H9 (cell line): ENCODE data around the gene TELO2. TPM values are rescaled to one million over a fixed set of nuclear protein-coding genes. Genes with fewer than 3 reads are reported as not detected.

Source experiments
- DNase-seq: peaks from one replicate; pipeline ENCODE4 v3.0.0-alpha.2; 2017
- H2AFZ ChIP-seq: one replicate; pipeline ENCODE4 v1.6.1; 2013; ENCODE audit warnings: mild to moderate bottlenecking, low read length, control low read depth, moderate library complexity
- H2AK5ac ChIP-seq: 2 replicates; pipeline ENCODE4 v1.6.1; 2013; ENCODE audit warnings: low read length, control low read depth, mixed read lengths; ENCODE audit not compliant: insufficient read length
- H2BK120ac ChIP-seq: one replicate; pipeline ENCODE4 v1.6.1; 2013; ENCODE audit warnings: low read depth, mild to moderate bottlenecking, low read length, control low read depth, inconsistent platforms; ENCODE audit not compliant: poor library complexity, severe bottlenecking
- H2BK12ac ChIP-seq: 2 replicates; pipeline ENCODE4 v1.6.1; 2013; ENCODE audit warnings: low read length, control low read depth, mixed read lengths, low read depth; ENCODE audit not compliant: insufficient read length
- H2BK15ac ChIP-seq: 2 replicates; pipeline ENCODE4 v1.6.1; 2013; ENCODE audit warnings: low read depth, low read length, control low read depth
- H2BK20ac ChIP-seq: one replicate; pipeline ENCODE4 v1.6.1; 2013; ENCODE audit warnings: low read depth, mild to moderate bottlenecking, low read length, control low read depth, inconsistent platforms; ENCODE audit not compliant: poor library complexity, severe bottlenecking
- H2BK5ac ChIP-seq: 2 replicates; pipeline ENCODE4 v1.6.1; 2013; ENCODE audit warnings: low read length, control low read depth, mixed read lengths; ENCODE audit not compliant: insufficient read length
- H3K14ac ChIP-seq: 2 replicates; pipeline ENCODE4 v1.6.1; 2013; ENCODE audit warnings: low read length, control low read depth; ENCODE audit not compliant: insufficient read depth
- H3K18ac ChIP-seq: 2 replicates; pipeline ENCODE4 v1.6.1; 2013; ENCODE audit warnings: low read depth, mild to moderate bottlenecking, mixed read lengths, low read length, control low read depth; ENCODE audit not compliant: insufficient read length
- H3K23ac ChIP-seq: 2 replicates; pipeline ENCODE4 v1.6.1; 2013; ENCODE audit warnings: low read length, control low read depth, mixed read lengths, low read depth; ENCODE audit not compliant: insufficient read length
- H3K23me2 ChIP-seq: 2 replicates; pipeline ENCODE4 v1.6.1; 2013; ENCODE audit warnings: low read depth, mild to moderate bottlenecking, mixed read lengths, low read length, control low read depth; ENCODE audit not compliant: insufficient read length, poor library complexity, severe bottlenecking
- H3K27ac ChIP-seq: 2 replicates; pipeline ENCODE4 v1.5.1; 2013; ENCODE audit warnings: low read length, control low read depth, mixed read lengths, low read depth; ENCODE audit not compliant: insufficient read length
- H3K27me3 ChIP-seq: 2 replicates; pipeline ENCODE4 v1.6.1; 2013; ENCODE audit warnings: low read length, control low read depth, inconsistent platforms; ENCODE audit not compliant: insufficient read depth
- H3K4ac ChIP-seq: 2 replicates; pipeline ENCODE4 v1.6.1; 2013; ENCODE audit warnings: low read depth, mild to moderate bottlenecking, control low read depth, inconsistent platforms, low read length, moderate library complexity
- H3K4me1 ChIP-seq: 2 replicates; pipeline ENCODE4 v1.6.1; 2013; ENCODE audit warnings: low read length, control low read depth, inconsistent platforms; ENCODE audit not compliant: insufficient read depth
- H3K4me2 ChIP-seq: 2 replicates; pipeline ENCODE4 v1.6.1; 2013; ENCODE audit warnings: low read length, control low read depth, mixed read lengths; ENCODE audit not compliant: insufficient read length, insufficient read depth
- H3K56ac ChIP-seq: 2 replicates; pipeline ENCODE4 v1.6.1; 2013; ENCODE audit warnings: low read depth, mild to moderate bottlenecking, mixed read lengths, low read length, control low read depth; ENCODE audit not compliant: insufficient read length
- H3K79me1 ChIP-seq: 2 replicates; pipeline ENCODE4 v1.6.1; 2013; ENCODE audit warnings: low read depth, mild to moderate bottlenecking, moderate library complexity, low read length, control low read depth, inconsistent platforms; ENCODE audit not compliant: insufficient read depth, poor library complexity, severe bottlenecking
- H3K79me2 ChIP-seq: 2 replicates; pipeline ENCODE4 v1.6.1; 2013; ENCODE audit warnings: low read length, control low read depth, inconsistent platforms; ENCODE audit not compliant: insufficient read depth
- H3K9ac ChIP-seq: 2 replicates; pipeline ENCODE4 v1.6.1; 2013; ENCODE audit warnings: low read length, control low read depth, mixed read lengths; ENCODE audit not compliant: insufficient read length; ENCODE audit errors: extremely low read depth
- H3K9me3 ChIP-seq: one replicate; pipeline ENCODE4 v1.6.1; 2013; ENCODE audit warnings: low read depth, low read length, inconsistent platforms; ENCODE audit not compliant: control insufficient read depth
- H3T11ph ChIP-seq: one replicate; pipeline ENCODE4 v1.6.1; 2013; ENCODE audit warnings: mild to moderate bottlenecking, low read length, control low read depth, inconsistent platforms
- H4K20me1 ChIP-seq: one replicate; pipeline ENCODE4 v1.6.1; 2013; ENCODE audit not compliant: control insufficient read depth, insufficient read length, insufficient read depth
- H4K5ac ChIP-seq: 2 replicates; pipeline ENCODE4 v1.6.1; 2013; ENCODE audit warnings: low read depth, mild to moderate bottlenecking, mixed read lengths, low read length, control low read depth; ENCODE audit not compliant: insufficient read length
- H4K8ac ChIP-seq: replicated peaks from 2 replicates; pipeline ENCODE4 v1.6.1; 2013; ENCODE audit warnings: low read length, control low read depth, mixed read lengths, low read depth; ENCODE audit not compliant: insufficient read length
- H4K91ac ChIP-seq: 2 replicates; pipeline ENCODE4 v1.6.1; 2013; ENCODE audit warnings: low read depth, mild to moderate bottlenecking, moderate library complexity, mixed read lengths, low read length, control low read depth; ENCODE audit not compliant: insufficient read length
- H3K27ac Mint-ChIP-seq, 3 experiments: 2 replicates in 2 of 3; 3 replicates in 1 of 3; pipeline ENCODE4 v1.8.0; 2020 to 2021; ENCODE audit warnings: mixed read lengths in 3 of 3, mild to moderate bottlenecking in 1 of 3, moderate library complexity in 1 of 3
- H3K27me3 Mint-ChIP-seq: 2 replicates; pipeline ENCODE4 v1.8.0; 2021; ENCODE audit warnings: low read depth, mild to moderate bottlenecking, moderate library complexity, mixed read lengths
- H3K36me3 Mint-ChIP-seq, 3 experiments: 2 replicates in 2 of 3; 3 replicates in 1 of 3; pipeline ENCODE4 v1.8.0; 2020 to 2021; ENCODE audit warnings: low read depth in 3 of 3, mixed read lengths in 3 of 3; ENCODE audit not compliant: insufficient read depth in 1 of 3
- H3K4me1 Mint-ChIP-seq, 2 experiments: 2 replicates each; pipeline ENCODE4 v1.8.0; 2020; ENCODE audit warnings: mixed read lengths in 2 of 2
- H3K4me3 Mint-ChIP-seq, 2 experiments: 2 replicates in 1 of 2; 3 replicates in 1 of 2; pipeline ENCODE4 v1.8.0; 2020 to 2021; ENCODE audit warnings: mild to moderate bottlenecking in 2 of 2, mixed read lengths in 2 of 2, moderate library complexity in 1 of 2
- H3K9me3 Mint-ChIP-seq, 2 experiments: 2 replicates in 1 of 2; 3 replicates in 1 of 2; pipeline ENCODE4 v1.8.0; 2020; ENCODE audit warnings: mild to moderate bottlenecking in 2 of 2, mixed read lengths in 2 of 2, moderate library complexity in 1 of 2
- CTCF ChIP-seq: fragments of 200-600 bp; sonication (generic); conservative IDR thresholded peaks from 3 replicates; pipeline ENCODE4 v1.8.0; 2021; ENCODE audit warnings: antibody characterized with exemption, mild to moderate bottlenecking
- WGBS: extraction: QIAGEN DNeasy Blood & Tissue Kit; methylation state at CpG from one replicate; pipeline ENCODE4 v1.1.7; 2013; ENCODE audit warnings: missing lambda C conversion rate, low lambda C conversion rate, mixed read lengths; ENCODE audit not compliant: insufficient read length; ENCODE audit errors: extremely low coverage; 5-methylcytosine and 5-hydroxymethylcytosine counted together
- total RNA-seq: library from RNA; stranded (reverse); gene quantifications from 2 replicates; pipeline ENCODE4 v1.2.1, GENCODE V29; 2021

TELO2 gene
- total RNA-seq, 1 experiment from 2014 or later, result 98.9 TPM

GRCh38 chr16:1474796-1475551 lies 18.2 kb upstream of the TELO2 start, which contains the start of gene CLCN7:
Gene CLCN7 (minus strand): TSS chr16:1475028. CDS start chr16:1474974, 54 bp downstream.
- peak within 1 kb of the TSS; percentile 75 to 84 for H3K4me3 Mint-ChIP-seq
- no peak within 1 kb of the TSS for H2BK15ac ChIP-seq
- no CpG with 5 or more reads among the region's 99 CpGs for WGBS

More at GRCh38 chr16:1474796-1475551, 18.2 kb upstream of the TELO2 start, which contains the start of gene CLCN7:
- Histone ChIP-seq H3K18ac (peak within 1 kb of the TSS; percentile 12), H2AFZ (no peak within 1 kb of the TSS), H2BK12ac (no peak within 1 kb of the TSS), H3K79me1 (peaks cover 10% of the 10 kb centered on the region), H4K91ac (no peak within 1 kb of the TSS), H3K4ac (no peak within 1 kb of the TSS), H2BK5ac (no peak within 1 kb of the TSS), H3K79me2 (peaks cover 13% of the 10 kb centered on the region; the same call in 1 of the 2 replicates), H2BK20ac (no peak within 1 kb of the TSS), H3K9me3 (peaks cover 8% of the 10 kb centered on the region), H3K4me1 (peaks cover 4% of the 10 kb centered on the region), H4K20me1 (no peaks in the 10 kb centered on the region), H3K14ac (peak within 1 kb of the TSS; percentile 79), H3K23me2 (peaks cover 11% of the 10 kb centered on the region), H3K27ac (no peak within 1 kb of the TSS), H3T11ph (no peak within 1 kb of the TSS), H4K8ac (no peak within 1 kb of the TSS), H3K4me2 (peak within 1 kb of the TSS; percentile 99), H2BK120ac (no peak within 1 kb of the TSS), H4K5ac (no peak within 1 kb of the TSS), H3K23ac (no peak within 1 kb of the TSS), H3K56ac (no peak within 1 kb of the TSS), H2AK5ac (no peak within 1 kb of the TSS), H3K27me3 (no peaks in the 10 kb centered on the region), H3K9ac (peak within 1 kb of the TSS; percentile 68)
- Mint-ChIP-seq H3K27ac (no peak within 1 kb of the TSS; a peak in 2 of 7 replicates), H3K9me3 (peaks cover 19 to 30% of the 10 kb centered on the region in 2 experiments), H3K27me3 (peaks cover 30% of the 10 kb centered on the region), H3K4me1 (peaks cover 12 to 15% of the 10 kb centered on the region in 2 experiments), H3K36me3 (peaks cover 0 to 2% (median 0%) of the 10 kb centered on the region in 3 experiments; a peak in 3 of 7 replicates)
- TF ChIP-seq CTCF, result no peak
- DNase-seq, result peak; percentile 87
